Natural killer cell (primary cell): Measurements from ENCODE around the gene ZSCAN9. TPM values are rescaled to one million over a fixed set of nuclear protein-coding genes. Genes with fewer than 3 reads are reported as not detected.

Experiments used
- ATAC-seq, 3 donors: fragments of 150-1000 bp in 2 of 3; fragments of 200-7000 bp in 1 of 3; cut with Tn5 transposase; 1 replicate in 1 of 3; 2 replicates in 2 of 3; pipeline ENCODE4 v1.10.0; 2021; ENCODE audit warnings: mild to moderate bottlenecking in 2 of 3, moderate library complexity in 2 of 3
- DNase-seq, 2 donors: peaks; one replicate each; pipeline versions ENCODE4 v3.0.0 to v3.0.0-alpha.2; 2013 to 2021; ENCODE audit warnings: mixed read lengths in 1 of 2
- H3K27ac ChIP-seq: one replicate; pipeline ENCODE4 v1.5.1; 2013; ENCODE audit warnings: mild to moderate bottlenecking, low read length
- H3K27me3 ChIP-seq: one replicate; pipeline ENCODE4 v1.6.1; 2013; ENCODE audit warnings: low read length; ENCODE audit not compliant: control insufficient read depth, insufficient read depth
- H3K36me3 ChIP-seq: one replicate; pipeline ENCODE4 v1.6.1; 2013; ENCODE audit warnings: low read length; ENCODE audit not compliant: control insufficient read depth, insufficient read depth
- H3K4me1 ChIP-seq: one replicate; pipeline ENCODE4 v1.6.1; 2013; ENCODE audit warnings: low read length; ENCODE audit not compliant: control insufficient read depth, insufficient read depth
- H3K4me3 ChIP-seq: one replicate; pipeline ENCODE4 v1.5.1; 2013; ENCODE audit warnings: low read length
- H3K9me3 ChIP-seq: one replicate; pipeline ENCODE4 v1.6.1; 2013; ENCODE audit warnings: low read length; ENCODE audit not compliant: control insufficient read depth, insufficient read depth
- H3K27ac Mint-ChIP-seq, 2 donors: one replicate each; pipeline ENCODE4 v1.8.0; 2022; ENCODE audit warnings: mild to moderate bottlenecking in 2 of 2, mixed read lengths in 2 of 2, moderate library complexity in 1 of 2
- H3K27me3 Mint-ChIP-seq, 2 donors: one replicate each; pipeline ENCODE4 v1.8.0; 2022; ENCODE audit warnings: low read depth in 2 of 2, mixed read lengths in 2 of 2
- H3K36me3 Mint-ChIP-seq: one replicate; pipeline ENCODE4 v1.8.0; 2022; ENCODE audit warnings: mixed read lengths
- H3K4me1 Mint-ChIP-seq, 2 donors: one replicate each; pipeline ENCODE4 v1.8.0; 2022; ENCODE audit warnings: mixed read lengths in 2 of 2
- H3K4me3 Mint-ChIP-seq: one replicate; pipeline ENCODE4 v1.8.0; 2022; ENCODE audit warnings: mild to moderate bottlenecking, moderate library complexity, mixed read lengths
- H3K9me3 Mint-ChIP-seq, 2 donors: one replicate each; pipeline ENCODE4 v1.8.0; 2022; ENCODE audit warnings: mixed read lengths in 2 of 2
- WGBS: methylation state at CpG from one replicate; pipeline ENCODE4 v1.1.7; 2013; ENCODE audit warnings: missing lambda C conversion rate; ENCODE audit not compliant: insufficient coverage; 5-methylcytosine and 5-hydroxymethylcytosine counted together
- intact Hi-C: fragments of 100-400 bp; cut with micrococcal nuclease; formaldehyde crosslinking; loops from one replicate; pipeline ENCODE4 v1.14.2; 2022
- total RNA-seq, 4 donors: library from RNA; stranded (reverse); fragments of 120-200 nt in 1 of 4; gene quantifications; one replicate each; pipeline versions ENCODE4 v1.2.3 to v1.2.4, GENCODE V29; 2013 to 2022
- TF ChIP-seq, protein P1 (sequence below): fragments of 200-600 bp; IDR thresholded peaks from one replicate; pipeline ENCODE4 v1.8.0; 2022; ENCODE audit warnings: antibody characterized with exemption

ZSCAN9 gene
- total RNA-seq, 3 donors from 2014 or later (not counting 1 experiment from before 2014, with no cell fraction given): 17.7 to 20.0 (median 18.7) TPM

DNA sequence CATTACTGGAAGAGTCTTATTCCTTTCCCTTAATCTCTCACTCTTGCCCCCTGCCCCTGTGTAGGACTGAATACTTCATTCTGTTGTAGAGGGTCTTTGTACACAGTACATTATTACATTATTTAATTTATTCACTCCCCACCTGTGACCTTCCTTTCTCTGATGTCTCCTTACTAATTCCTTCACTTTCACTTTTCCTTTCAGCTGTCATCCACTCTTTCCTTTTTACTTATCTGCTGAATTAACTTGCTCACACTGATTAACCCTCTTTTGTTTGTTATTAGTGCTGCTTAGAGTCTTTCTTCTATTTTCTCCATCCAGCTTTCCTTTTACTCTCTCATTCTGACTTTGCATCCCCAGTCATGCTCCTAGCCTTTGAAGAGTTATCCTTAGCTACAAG lies 49.8 kb downstream of the ZSCAN9 start:
- Mint-ChIP-seq H3K9me3 (no peaks in the 10 kb centered on the region), H3K27me3 (no peaks in the 10 kb centered on the region), H3K36me3 (peaks cover 28% of the 10 kb centered on the region), H3K4me1 (peaks cover 0 to 6% of the 10 kb centered on the region in 2 donors), H3K27ac (peak overlapping the region in 1 of 2 donors; percentile 24), H3K4me3 (no peak overlapping the region)
- ATAC-seq (no peak), DNase-seq (no peak)
- peaks cover 53% of the 10 kb centered on the region for H3K36me3 ChIP-seq
- no peaks in the 10 kb centered on the region for H3K4me1 ChIP-seq
- H3K4me3 ChIP-seq: no peak overlapping the region
- intact Hi-C loops: no loop called here
- no peaks in the 10 kb centered on the region for H3K27me3 ChIP-seq
- no peak overlapping the region for H3K27ac ChIP-seq
- TF ChIP-seq, protein P1, sequence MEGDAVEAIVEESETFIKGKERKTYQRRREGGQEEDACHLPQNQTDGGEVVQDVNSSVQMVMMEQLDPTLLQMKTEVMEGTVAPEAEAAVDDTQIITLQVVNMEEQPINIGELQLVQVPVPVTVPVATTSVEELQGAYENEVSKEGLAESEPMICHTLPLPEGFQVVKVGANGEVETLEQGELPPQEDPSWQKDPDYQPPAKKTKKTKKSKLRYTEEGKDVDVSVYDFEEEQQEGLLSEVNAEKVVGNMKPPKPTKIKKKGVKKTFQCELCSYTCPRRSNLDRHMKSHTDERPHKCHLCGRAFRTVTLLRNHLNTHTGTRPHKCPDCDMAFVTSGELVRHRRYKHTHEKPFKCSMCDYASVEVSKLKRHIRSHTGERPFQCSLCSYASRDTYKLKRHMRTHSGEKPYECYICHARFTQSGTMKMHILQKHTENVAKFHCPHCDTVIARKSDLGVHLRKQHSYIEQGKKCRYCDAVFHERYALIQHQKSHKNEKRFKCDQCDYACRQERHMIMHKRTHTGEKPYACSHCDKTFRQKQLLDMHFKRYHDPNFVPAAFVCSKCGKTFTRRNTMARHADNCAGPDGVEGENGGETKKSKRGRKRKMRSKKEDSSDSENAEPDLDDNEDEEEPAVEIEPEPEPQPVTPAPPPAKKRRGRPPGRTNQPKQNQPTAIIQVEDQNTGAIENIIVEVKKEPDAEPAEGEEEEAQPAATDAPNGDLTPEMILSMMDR: no peak
- no peaks in the 10 kb centered on the region for H3K9me3 ChIP-seq

DNA sequence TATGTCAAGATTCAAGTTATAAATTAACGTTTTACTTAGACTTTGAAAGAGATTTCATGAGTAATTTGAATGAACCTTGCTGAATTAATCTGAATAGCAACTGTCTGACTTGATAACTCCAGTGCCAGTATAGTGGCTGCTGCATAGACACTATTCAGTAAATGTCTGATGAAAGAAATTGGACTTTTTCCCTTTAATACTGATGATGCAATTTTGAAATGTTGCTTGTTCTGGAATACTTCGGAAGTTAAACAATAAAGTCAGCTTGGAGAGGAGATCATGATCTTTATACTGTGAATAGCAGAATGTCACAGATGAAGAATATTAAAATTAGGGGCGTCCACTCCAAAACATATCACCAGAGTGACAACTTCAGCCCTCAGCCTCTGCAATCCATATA lies 52.7 kb downstream of the ZSCAN9 start:
- H3K9me3 Mint-ChIP-seq: no peaks in the 10 kb centered on the region

DNA sequence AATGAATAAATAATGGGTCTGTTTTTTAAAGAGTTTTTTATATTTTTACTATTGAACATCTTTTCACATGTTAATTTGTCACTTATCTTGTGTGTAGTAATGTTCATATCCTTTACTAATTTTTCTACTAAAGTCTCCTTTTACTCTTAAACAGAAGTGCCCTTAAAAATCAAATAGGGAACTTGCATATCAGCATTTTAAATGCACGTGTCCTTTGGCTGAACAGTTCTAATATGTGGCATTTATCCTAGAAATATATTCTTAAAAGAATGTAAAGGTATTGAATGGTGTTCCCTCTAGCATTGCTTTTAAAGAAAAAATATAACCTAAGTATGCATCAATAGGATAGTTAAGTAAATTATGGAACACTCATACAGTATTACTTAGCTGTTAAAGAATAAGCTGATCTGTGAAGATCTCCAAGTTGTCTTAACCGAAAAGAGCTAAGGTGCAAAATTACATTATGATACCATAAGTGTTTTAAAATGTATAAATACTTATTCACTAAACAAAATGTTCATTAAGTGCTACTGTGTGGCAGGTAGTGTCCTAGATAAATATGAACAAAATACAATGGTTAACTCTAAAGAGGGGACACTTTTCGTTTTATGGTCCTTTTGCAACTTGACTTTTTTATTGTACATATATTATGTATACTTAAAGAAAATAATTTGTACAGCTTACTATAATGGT lies 55.7 kb downstream of the ZSCAN9 start:
- Mint-ChIP-seq H3K27ac (no peak overlapping the region), H3K4me3 (peak overlapping the region; percentile 67), H3K4me1 (peaks cover 8% of the 10 kb centered on the region in 2 donors), H3K9me3 (no peaks in the 10 kb centered on the region), H3K27me3 (peaks cover 23 to 24% of the 10 kb centered on the region in 2 donors), H3K36me3 (peaks cover 20% of the 10 kb centered on the region)
- WGBS: no CpG with 5 or more reads among the region's 3 CpGs
- ATAC-seq (no peak), DNase-seq (no peak)
- peaks cover 10% of the 10 kb centered on the region for H3K27me3 ChIP-seq
- peak overlapping the region; percentile 35 for H3K4me3 ChIP-seq
- TF ChIP-seq, protein P1: no peak
- peaks cover 20% of the 10 kb centered on the region for H3K36me3 ChIP-seq
- no peak overlapping the region for H3K27ac ChIP-seq
- H3K4me1 ChIP-seq: peaks cover 9% of the 10 kb centered on the region
- intact Hi-C loops: no loop called here
- H3K9me3 ChIP-seq: no peaks in the 10 kb centered on the region

More for the DNA sequence above, 52.7 kb downstream of the ZSCAN9 start:
- no peak for ATAC-seq
- Mint-ChIP-seq H3K27me3 (peaks cover 11 to 12% of the 10 kb centered on the region in 2 donors), H3K36me3 (peaks cover 29% of the 10 kb centered on the region), H3K27ac (no peak overlapping the region), H3K4me3 (no peak overlapping the region), H3K4me1 (peaks cover 8 to 14% of the 10 kb centered on the region in 2 donors)
- Histone ChIP-seq H3K9me3 (no peaks in the 10 kb centered on the region), H3K27me3 (peaks cover 10% of the 10 kb centered on the region), H3K4me1 (peaks cover 9% of the 10 kb centered on the region), H3K36me3 (peaks cover 45% of the 10 kb centered on the region), H3K27ac (no peak overlapping the region), H3K4me3 (no peak overlapping the region)
- no peak for DNase-seq
- 96% methylated on average over 3 of the region's 3 CpGs for WGBS
- intact Hi-C loops: no loop called here
- TF ChIP-seq, protein P1: no peak
